GDM1 (cell line): Measurements from ENCODE around the gene SLC22A23.

ENCODE experiments used
- DNase-seq: peaks from one replicate; lab custom pipeline; 2025; lab: John Stamatoyannopoulos, UW

Gene SLC22A23

GRCh38 chr6:3456898-3457709 is at the start of gene SLC22A23:
SLC22A23 (minus strand) TSS chr6:3457050; CDS start chr6:3456559, 491 bp downstream.
- DNase-seq, result no peak

- DNase-seq, result no peak
Observed at GRCh38 chr6:3506200-3506599, 49.4 kb upstream of the SLC22A23 start.

- DNase-seq, result no peak
Observed at GRCh38 chr6:3504938-3505805, 48.3 kb upstream of the SLC22A23 start.

- no peak for DNase-seq
Observed at GRCh38 chr6:3504354-3504753, 47.5 kb upstream of the SLC22A23 start.

- DNase-seq, result no peak
Observed at GRCh38 chr6:3501826-3502500, 45.1 kb upstream of the SLC22A23 start.

- no peak for DNase-seq
Observed at GRCh38 chr6:3500262-3501014, 43.6 kb upstream of the SLC22A23 start.

- DNase-seq, result no peak
Observed at GRCh38 chr6:3499603-3500002, 42.8 kb upstream of the SLC22A23 start.

- DNase-seq, result no peak
Observed at GRCh38 chr6:3496395-3496794, 39.5 kb upstream of the SLC22A23 start.

- DNase-seq, result no peak
Observed at GRCh38 chr6:3494391-3495100, 37.7 kb upstream of the SLC22A23 start.

- no peak for DNase-seq
Observed at GRCh38 chr6:3490625-3490980, 33.8 kb upstream of the SLC22A23 start.

GRCh38 chr6:3489961-3490624 is 33.2 kb upstream of the SLC22A23 start:
- no peak for DNase-seq

GRCh38 chr6:3489027-3489757 is 32.3 kb upstream of the SLC22A23 start:
- DNase-seq, result no peak

- no peak for DNase-seq
Observed at GRCh38 chr6:3484946-3485345, 28.1 kb upstream of the SLC22A23 start.

- no peak for DNase-seq
Observed at GRCh38 chr6:3484192-3484591, 27.3 kb upstream of the SLC22A23 start.

- DNase-seq, result no peak
Observed at GRCh38 chr6:3483675-3484074, 26.8 kb upstream of the SLC22A23 start.

- DNase-seq, result no peak
Observed at GRCh38 chr6:3482869-3483268, 26.0 kb upstream of the SLC22A23 start.

GRCh38 chr6:3481640-3482039 is 24.8 kb upstream of the SLC22A23 start:
- no peak for DNase-seq

GRCh38 chr6:3480009-3480408 is 23.2 kb upstream of the SLC22A23 start:
- no peak for DNase-seq

GRCh38 chr6:3473773-3474172 is 16.9 kb upstream of the SLC22A23 start:
- no peak for DNase-seq

GRCh38 chr6:3471711-3472110 is 14.9 kb upstream of the SLC22A23 start:
- no peak for DNase-seq
